ENCODE results near the gene CD99L2. TPM values are rescaled to one million over a fixed set of nuclear protein-coding genes. Genes with fewer than 3 reads are reported as not detected.
"Not testable (repeated sequence)": the region's sequence is repeated elsewhere in the genome, so short reads cannot be mapped to it uniquely, and the experiment has no call there.

CD99L2 gene
- total RNA-seq, 2 experiments from 2014 or later = 16.6 to 17.0 TPM

DNA sequence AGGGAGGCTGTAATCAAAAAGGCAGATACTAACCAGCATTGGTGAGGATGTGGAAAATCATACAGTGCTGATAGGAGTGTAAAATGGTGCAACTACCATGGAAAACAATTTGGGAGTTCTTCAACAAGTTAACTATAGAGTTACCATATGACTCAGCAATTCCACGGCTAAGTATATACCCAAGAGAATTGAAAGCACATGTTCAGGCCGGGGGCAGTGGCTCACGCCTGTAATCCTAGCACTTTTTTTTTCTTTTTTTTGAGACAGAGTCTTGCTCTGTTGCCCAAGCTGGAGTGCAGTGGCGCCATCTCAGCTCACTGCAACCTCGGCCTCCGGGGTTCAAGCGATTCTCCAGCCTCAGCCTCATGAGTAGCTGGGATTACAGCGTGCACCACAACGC lies 15.0 kb upstream of the CD99L2 start:
- no peaks in the 10 kb centered on the region for H3K9me3 Mint-ChIP-seq
- H3K36me3 Mint-ChIP-seq (ENCODE audit: low read depth) = no peaks in the 10 kb centered on the region
- ChIA-PET CTCF (no interaction called here), POLR2A (no interaction called here)
- no peaks in the 10 kb centered on the region for H3K4me1 Mint-ChIP-seq
- no peak overlapping the region for H3K27ac Mint-ChIP-seq
- DNase-seq = no peak
- H3K27me3 Mint-ChIP-seq = no peaks in the 10 kb centered on the region
- H3K4me3 Mint-ChIP-seq = no peak overlapping the region

DNA sequence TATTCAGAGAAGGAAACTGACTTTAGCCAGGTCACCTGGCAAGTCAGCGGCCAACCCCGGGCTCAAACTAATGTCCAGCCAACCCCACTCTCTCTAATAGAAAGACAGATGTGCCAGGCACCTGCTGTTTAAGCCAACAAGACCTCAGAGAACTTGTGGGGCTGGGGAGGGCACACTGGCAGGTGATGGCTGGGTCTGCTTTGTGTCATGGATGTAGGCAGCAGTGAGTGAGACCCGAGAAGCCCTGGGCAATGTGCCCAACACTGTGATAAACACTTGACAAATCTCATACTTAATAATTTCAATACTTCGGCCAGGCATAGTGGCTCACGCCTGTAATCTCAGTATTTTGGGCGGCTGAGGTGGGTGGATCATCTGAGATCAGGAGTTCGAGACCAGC lies 9.0 kb upstream of the CD99L2 start:
- H3K36me3 Mint-ChIP-seq (ENCODE audit: low read depth) = no peaks in the 10 kb centered on the region
- H3K9me3 Mint-ChIP-seq = no peaks in the 10 kb centered on the region
- ChIA-PET POLR2A (no interaction called here), CTCF (no interaction called here)
- H3K4me3 Mint-ChIP-seq = no peak overlapping the region
- no peak for DNase-seq
- no peak overlapping the region for H3K27ac Mint-ChIP-seq
- H3K4me1 Mint-ChIP-seq = no peaks in the 10 kb centered on the region
- peaks cover 4% of the 10 kb centered on the region for H3K27me3 Mint-ChIP-seq

- Mint-ChIP-seq H3K4me3 (no peak overlapping the region), H3K4me1 (no peaks in the 10 kb centered on the region), H3K27me3 (peaks cover 4% of the 10 kb centered on the region), H3K36me3 (ENCODE audit: low read depth) (no peaks in the 10 kb centered on the region), H3K27ac (no peak overlapping the region), H3K9me3 (no peaks in the 10 kb centered on the region)
- POLR2A ChIA-PET = no interaction called here
- no peak for DNase-seq
- CTCF ChIA-PET = no interaction called here
These were observed 8.2 kb upstream of the CD99L2 start for GRCh38 chrX:150906694-150907093.

- no peak for DNase-seq
- Mint-ChIP-seq H3K27ac (no peak overlapping the region), H3K4me1 (no peaks in the 10 kb centered on the region), H3K4me3 (no peak overlapping the region), H3K9me3 (no peaks in the 10 kb centered on the region), H3K27me3 (peaks cover 9% of the 10 kb centered on the region), H3K36me3 (ENCODE audit: low read depth) (no peaks in the 10 kb centered on the region)
- ChIA-PET POLR2A (no interaction called here), CTCF (no interaction called here)
These were observed 6.8 kb upstream of the CD99L2 start for GRCh38 chrX:150905293-150905692.

DNA sequence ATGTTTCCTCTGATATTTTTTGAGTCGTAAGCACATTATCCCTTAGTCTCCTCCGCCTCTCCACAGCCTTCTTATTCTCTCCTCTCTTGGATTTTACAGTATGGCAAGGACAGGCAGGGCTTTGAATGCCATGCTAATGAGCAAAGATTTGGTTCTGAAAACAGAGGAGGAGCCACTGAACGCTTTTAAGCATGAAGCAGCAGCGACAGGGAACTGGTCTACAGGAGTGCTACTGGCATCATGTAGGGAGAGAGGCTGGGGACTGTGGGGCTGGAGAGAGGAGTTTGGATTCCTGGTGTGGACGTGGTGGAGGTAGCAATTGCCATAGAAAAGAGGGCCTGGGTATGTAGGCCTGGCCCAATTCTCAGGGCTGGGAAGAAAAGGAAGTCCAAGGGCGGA lies 4.6 kb upstream of the CD99L2 start:
- Mint-ChIP-seq H3K4me3 (no peak overlapping the region), H3K9me3 (no peaks in the 10 kb centered on the region), H3K27me3 (peaks cover 9% of the 10 kb centered on the region), H3K4me1 (peaks cover 2% of the 10 kb centered on the region), H3K27ac (no peak overlapping the region), H3K36me3 (ENCODE audit: low read depth) (no peaks in the 10 kb centered on the region)
- CTCF ChIA-PET = no interaction called here
- no peak for DNase-seq
- POLR2A ChIA-PET = no interaction called here

GRCh38 chrX:150902434-150903109 lies 4.1 kb upstream of the CD99L2 start:
- Mint-ChIP-seq H3K4me1 (peaks cover 3% of the 10 kb centered on the region), H3K36me3 (ENCODE audit: low read depth) (no peaks in the 10 kb centered on the region), H3K9me3 (no peaks in the 10 kb centered on the region), H3K4me3 (no peak overlapping the region), H3K27me3 (peaks cover 9% of the 10 kb centered on the region), H3K27ac (no peak overlapping the region)
- DNase-seq = no peak
- CTCF ChIA-PET = interaction anchor here (1.5 kb wide), 1 partner anchor 82 kb away, joined by 3 read pairs; no protein-coding TSS in a partner anchor
- POLR2A ChIA-PET = no interaction called here

- H3K27ac Mint-ChIP-seq = peak overlapping the region; percentile 31
- H3K4me1 Mint-ChIP-seq = peaks cover 13% of the 10 kb centered on the region
- H3K36me3 Mint-ChIP-seq (ENCODE audit: low read depth) = no peaks in the 10 kb centered on the region
- peaks cover 9% of the 10 kb centered on the region for H3K27me3 Mint-ChIP-seq
- CTCF ChIA-PET = no interaction called here
- DNase-seq = peak; percentile 45
- POLR2A ChIA-PET = no interaction called here
- no peaks in the 10 kb centered on the region for H3K9me3 Mint-ChIP-seq
- H3K4me3 Mint-ChIP-seq = peak overlapping the region; percentile 87
These were observed 806 bp upstream of the CD99L2 start for GRCh38 chrX:150899191-150899757.

- ChIA-PET POLR2A (interaction anchor here (0.7 to 1.9 kb wide), 3 partner anchors 18 to 87 kb away, joined by 3 to 10 read pairs (median 3); partner anchors contain the start of gene HMGB3), CTCF (interaction anchor here (1.3 kb wide), 1 partner anchor 126 kb away, joined by 5 read pairs; no protein-coding TSS in a partner anchor)
- DNase-seq = peak; percentile 54
- H3K9me3 Mint-ChIP-seq = no peaks in the 10 kb centered on the region
- H3K4me3 Mint-ChIP-seq = peak overlapping the region; percentile 73
- H3K36me3 Mint-ChIP-seq (ENCODE audit: low read depth) = no peaks in the 10 kb centered on the region
- peak overlapping the region; percentile 61 for H3K27ac Mint-ChIP-seq
- H3K4me1 Mint-ChIP-seq = peaks cover 13% of the 10 kb centered on the region
- H3K27me3 Mint-ChIP-seq = peaks cover 5% of the 10 kb centered on the region
These were observed 797 bp downstream of the CD99L2 start for GRCh38 chrX:150897421-150898320.

- Mint-ChIP-seq H3K27ac (no peak overlapping the region), H3K27me3 (peaks cover 5% of the 10 kb centered on the region), H3K36me3 (ENCODE audit: low read depth) (no peaks in the 10 kb centered on the region), H3K4me3 (peak overlapping the region; percentile 21), H3K4me1 (peaks cover 13% of the 10 kb centered on the region), H3K9me3 (no peaks in the 10 kb centered on the region)
- ChIA-PET CTCF (no interaction called here), POLR2A (interaction anchor here (1.9 kb wide), 1 partner anchor 86 kb away, joined by 10 read pairs; the partner anchor contains the start of gene HMGB3)
- DNase-seq = no peak
These were observed 1.8 kb downstream of the CD99L2 start for GRCh38 chrX:150896632-150897031.

DNA sequence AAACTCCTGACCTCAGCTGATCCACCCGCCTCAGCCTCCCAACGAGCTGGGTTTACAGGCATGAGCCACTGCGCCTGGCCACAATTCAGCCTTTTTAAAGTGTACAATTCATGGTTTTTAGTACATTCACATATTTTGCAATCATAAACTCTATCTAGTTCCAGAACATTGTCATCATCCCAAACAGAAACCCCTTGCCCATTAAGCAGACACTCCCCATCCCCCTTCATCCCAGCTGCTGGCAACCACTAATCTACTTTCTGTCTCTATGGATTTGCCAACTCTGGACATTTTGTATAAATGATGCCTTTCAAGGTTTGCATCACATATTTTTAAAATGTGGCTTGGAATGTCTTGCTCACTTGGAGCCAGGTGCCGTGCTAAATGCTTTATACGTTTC lies 4.5 kb downstream of the CD99L2 start:
- POLR2A ChIA-PET = no interaction called here
- no peaks in the 10 kb centered on the region for H3K9me3 Mint-ChIP-seq
- CTCF ChIA-PET = no interaction called here
- no peaks in the 10 kb centered on the region for H3K27me3 Mint-ChIP-seq
- no peak overlapping the region for H3K4me3 Mint-ChIP-seq
- DNase-seq = no peak
- no peak overlapping the region for H3K27ac Mint-ChIP-seq
- H3K36me3 Mint-ChIP-seq (ENCODE audit: low read depth) = no peaks in the 10 kb centered on the region
- H3K4me1 Mint-ChIP-seq = peaks cover 11% of the 10 kb centered on the region

- no peaks in the 10 kb centered on the region for H3K9me3 Mint-ChIP-seq
- POLR2A ChIA-PET = no interaction called here
- CTCF ChIA-PET = interaction anchor here (0.7 kb wide), 1 partner anchor 108 kb away, joined by 3 read pairs; no protein-coding TSS in a partner anchor
- H3K36me3 Mint-ChIP-seq (ENCODE audit: low read depth) = no peaks in the 10 kb centered on the region
- H3K27me3 Mint-ChIP-seq = no peaks in the 10 kb centered on the region
- no peak overlapping the region for H3K27ac Mint-ChIP-seq
- H3K4me3 Mint-ChIP-seq = no peak overlapping the region
- DNase-seq = no peak
- H3K4me1 Mint-ChIP-seq = no peaks in the 10 kb centered on the region
These were observed 9.3 kb downstream of the CD99L2 start for GRCh38 chrX:150889131-150889530.

DNA sequence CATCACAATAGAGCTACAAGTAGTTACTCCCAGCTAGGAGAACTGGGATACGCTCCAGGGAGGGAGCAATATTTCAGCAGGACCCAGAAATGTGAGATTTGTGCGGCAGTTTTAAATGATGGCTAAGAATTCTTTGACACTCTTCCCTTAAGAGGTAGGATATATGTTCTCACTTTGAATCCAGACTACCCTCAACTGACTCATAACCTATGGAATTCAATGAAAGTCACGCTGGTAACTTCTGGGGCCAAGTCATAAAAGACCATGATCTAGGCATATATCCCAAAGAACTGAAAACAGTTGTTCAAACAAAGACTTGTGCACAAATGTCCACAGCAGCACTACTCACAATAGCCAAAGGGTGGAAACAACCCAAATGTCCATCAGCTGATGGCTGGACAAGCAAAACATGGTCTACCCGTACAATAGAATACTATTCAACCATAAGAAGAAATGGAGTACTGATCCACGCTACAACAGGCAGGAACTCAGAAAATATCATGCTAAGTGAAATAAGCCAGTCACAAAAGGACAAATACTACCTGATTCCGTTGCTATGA lies 10.5 kb downstream of the CD99L2 start:
- Mint-ChIP-seq H3K36me3 (ENCODE audit: low read depth) (no peaks in the 10 kb centered on the region), H3K27me3 (no peaks in the 10 kb centered on the region), H3K27ac (no peak overlapping the region), H3K9me3 (no peaks in the 10 kb centered on the region), H3K4me1 (peaks cover 2% of the 10 kb centered on the region), H3K4me3 (no peak overlapping the region)
- no peak for DNase-seq
- POLR2A ChIA-PET = no interaction called here
- CTCF ChIA-PET = no interaction called here

- CTCF ChIA-PET; DNase-seq; H3K9me3 Mint-ChIP-seq; H3K36me3 Mint-ChIP-seq (ENCODE audit: low read depth); POLR2A ChIA-PET; H3K4me1 Mint-ChIP-seq; H3K27me3 Mint-ChIP-seq; H3K27ac Mint-ChIP-seq; H3K4me3 Mint-ChIP-seq: not testable (repeated sequence)
These were observed 11.2 kb downstream of the CD99L2 start for GRCh38 chrX:150887268-150887667.
